Bladder microvascular endothelial cell (primary cell): Measurements from ENCODE around the gene RB1. TPM values are rescaled to one million over a fixed set of nuclear protein-coding genes. Genes with fewer than 3 reads are reported as not detected.

Experiments used
- total RNA-seq: library from RNA; depleted of rRNA; stranded (reverse); fragments of >200 nt; gene quantifications from 2 replicates; pipeline ENCODE4 v1.2.3, GENCODE V29; 2014

RB1 gene
- 24.8 and 55.5 TPM in 2 replicates for total RNA-seq

GRCh38 chr13:48303359-48304142, at the start of gene RB1:
Gene RB1, plus strand, starts transcription at chr13:48303751. Its CDS starts 162 bp downstream, at chr13:48303913.

DNA sequence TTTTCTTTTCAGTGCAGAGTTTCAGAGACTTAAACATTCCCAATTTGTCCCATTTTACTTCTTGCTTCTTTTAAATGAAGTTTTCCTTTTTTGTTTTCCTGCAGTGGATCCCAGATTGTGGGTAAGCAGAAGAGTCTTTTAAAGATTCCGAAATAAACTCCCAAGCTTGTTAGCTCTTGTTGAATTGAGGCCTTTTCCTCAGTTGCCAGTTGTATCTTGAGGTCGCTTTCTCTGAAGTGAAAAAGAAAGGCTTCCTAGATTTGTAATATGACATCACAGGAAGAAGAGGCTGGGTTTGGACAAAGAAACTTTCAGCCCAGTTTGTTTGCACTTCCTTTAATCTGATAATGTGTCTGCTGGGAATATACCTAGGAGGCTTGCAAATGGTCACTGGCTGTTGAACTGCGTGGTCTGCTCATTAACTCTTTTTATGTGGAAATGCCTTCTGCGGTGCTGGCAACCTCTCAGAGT, 109.4 kb downstream of the RB1 start, which contains the start of gene LPAR6:
Gene LPAR6 (minus strand): TSS at position 233 of the 471 bp plus-strand sequence. CDS start 690 bp downstream, outside the sequence.

Other genes with a start within 250 kb of the RB1 start
- 19.8 and 35.6 TPM in 2 replicates for gene MED4, start 208.6 kb upstream of the RB1 start, total RNA-seq
- 119 and 257 TPM in 2 replicates for gene ITM2B, start 70.5 kb upstream of the RB1 start, total RNA-seq
- 32.1 and 47.9 TPM in 2 replicates for gene LPAR6, start 109.4 kb downstream of the RB1 start, total RNA-seq
- gene RCBTB2, start 229.3 kb downstream of the RB1 start, total RNA-seq, result 11.3 and 13.7 TPM in 2 replicates